ENCODE measurements around the gene EXOC6B.

- TF ChIP-seq ZNF514 (tag by site-specific recombination; IDR thresholded peaks at IDR 0.05) (no peak), CTCF (tag by site-specific recombination; IDR thresholded peaks at IDR 0.05) (no peak)
Observed at GRCh38 chr2:72289736-72290135, 536.1 kb downstream of the EXOC6B start.
